ENCODE measurements around the gene MTMR10. TPM values are rescaled to one million over a fixed set of nuclear protein-coding genes. Genes with fewer than 3 reads are reported as not detected.
A peak's percentile ranks its signal among the peaks of the same experiment; 100 is the strongest.

The MTMR10 gene
- total RNA-seq, 1 donor from 2014 or later: 17.5 TPM

GRCh38 chr15:30922480-30923311 lies 68.7 kb downstream of the MTMR10 start:
- DNase-seq (ENCODE audit: low read depth): peak; percentile 95

- peak; percentile 97 for DNase-seq (ENCODE audit: low read depth)
Observed at GRCh38 chr15:30921781-30922479, 69.5 kb downstream of the MTMR10 start.

GRCh38 chr15:30921106-30921505 lies 70.3 kb downstream of the MTMR10 start:
- DNase-seq (ENCODE audit: low read depth): peak; percentile 79

GRCh38 chr15:30919877-30920550 lies 71.4 kb downstream of the MTMR10 start:
- no peak for DNase-seq (ENCODE audit: low read depth)

GRCh38 chr15:30918366-30918765 lies 73.1 kb downstream of the MTMR10 start:
- DNase-seq (ENCODE audit: low read depth): no peak

- no peak for DNase-seq (ENCODE audit: low read depth)
Observed at GRCh38 chr15:30917675-30918074, 73.8 kb downstream of the MTMR10 start.

GRCh38 chr15:30917013-30917412 lies 74.4 kb downstream of the MTMR10 start:
- no peak for DNase-seq (ENCODE audit: low read depth)

- no peak for DNase-seq (ENCODE audit: low read depth)
Observed at GRCh38 chr15:30913761-30914160, 77.7 kb downstream of the MTMR10 start.

GRCh38 chr15:30906366-30906765 lies 85.1 kb downstream of the MTMR10 start:
- no peak for DNase-seq (ENCODE audit: low read depth)

- DNase-seq (ENCODE audit: low read depth): no peak
Observed at GRCh38 chr15:30905821-30906220, 85.6 kb downstream of the MTMR10 start.

- DNase-seq (ENCODE audit: low read depth): no peak
Observed at GRCh38 chr15:30904812-30905211, 86.6 kb downstream of the MTMR10 start.

GRCh38 chr15:30903497-30904187 lies 87.8 kb downstream of the MTMR10 start, which contains the start of gene FAN1:
FAN1 (plus strand) TSS chr15:30903915; CDS start chr15:30904664, 749 bp downstream.
- DNase-seq (ENCODE audit: low read depth): peak; percentile 93

- no peak for DNase-seq (ENCODE audit: low read depth)
Observed at GRCh38 chr15:30901889-30902288, 89.5 kb downstream of the MTMR10 start.

- no peak for DNase-seq (ENCODE audit: low read depth)
Observed at GRCh38 chr15:30896211-30896606, 95.2 kb downstream of the MTMR10 start.

GRCh38 chr15:30895461-30896210 lies 95.8 kb downstream of the MTMR10 start:
- DNase-seq (ENCODE audit: low read depth): no peak

GRCh38 chr15:30889196-30889595 lies 102.2 kb downstream of the MTMR10 start:
- DNase-seq (ENCODE audit: low read depth): no peak
